ENCODE measurements around the gene TRPT1. TPM values are rescaled to one million over a fixed set of nuclear protein-coding genes. Genes with fewer than 3 reads are reported as not detected.

Gene TRPT1
- total and polyA plus RNA-seq, 3 donors from 2014 or later, result 56.5 to 93.7 (median 65.4) TPM

DNA sequence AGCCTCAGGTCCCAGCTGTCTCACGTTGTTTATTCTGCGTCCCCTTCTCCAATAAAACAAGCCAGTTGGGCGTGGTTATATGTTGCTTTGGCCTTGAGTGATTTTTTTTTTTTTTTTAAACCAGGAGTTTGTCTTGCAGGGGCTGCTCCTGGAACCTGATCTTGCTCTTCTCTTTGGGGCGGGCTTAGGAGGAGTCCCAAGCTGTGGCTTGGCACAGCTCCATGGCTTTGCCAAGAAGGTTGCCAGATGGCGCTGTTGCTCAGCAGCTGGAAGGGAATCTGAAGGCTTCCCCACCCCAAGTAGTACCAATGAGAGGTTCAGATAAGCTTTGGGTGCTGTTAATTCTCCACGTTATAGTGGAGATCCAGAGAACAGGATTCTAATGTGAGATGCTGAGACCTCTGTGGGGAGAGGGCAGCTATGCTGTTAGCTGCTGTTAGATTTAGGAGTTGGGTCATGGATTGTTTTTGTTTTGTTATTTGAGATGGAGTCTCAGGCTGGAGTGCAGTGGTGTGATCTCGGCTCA, 21.5 kb downstream of the TRPT1 start:
- TF ChIP-seq, protein P1, sequence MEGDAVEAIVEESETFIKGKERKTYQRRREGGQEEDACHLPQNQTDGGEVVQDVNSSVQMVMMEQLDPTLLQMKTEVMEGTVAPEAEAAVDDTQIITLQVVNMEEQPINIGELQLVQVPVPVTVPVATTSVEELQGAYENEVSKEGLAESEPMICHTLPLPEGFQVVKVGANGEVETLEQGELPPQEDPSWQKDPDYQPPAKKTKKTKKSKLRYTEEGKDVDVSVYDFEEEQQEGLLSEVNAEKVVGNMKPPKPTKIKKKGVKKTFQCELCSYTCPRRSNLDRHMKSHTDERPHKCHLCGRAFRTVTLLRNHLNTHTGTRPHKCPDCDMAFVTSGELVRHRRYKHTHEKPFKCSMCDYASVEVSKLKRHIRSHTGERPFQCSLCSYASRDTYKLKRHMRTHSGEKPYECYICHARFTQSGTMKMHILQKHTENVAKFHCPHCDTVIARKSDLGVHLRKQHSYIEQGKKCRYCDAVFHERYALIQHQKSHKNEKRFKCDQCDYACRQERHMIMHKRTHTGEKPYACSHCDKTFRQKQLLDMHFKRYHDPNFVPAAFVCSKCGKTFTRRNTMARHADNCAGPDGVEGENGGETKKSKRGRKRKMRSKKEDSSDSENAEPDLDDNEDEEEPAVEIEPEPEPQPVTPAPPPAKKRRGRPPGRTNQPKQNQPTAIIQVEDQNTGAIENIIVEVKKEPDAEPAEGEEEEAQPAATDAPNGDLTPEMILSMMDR (IDR thresholded peaks at IDR 0.05), result peak; percentile 47 to 64 (median 61)
- TF ChIP-seq POLR2A (IDR thresholded peaks at IDR 0.05), result no peak
- Histone ChIP-seq H3K27me3 (no peaks in the 10 kb centered on the region), H3K27ac (peak overlapping the region in 1 of 2 donors; percentile 3), H3K36me3 (ENCODE audit: low read depth, missing control alignments) (no peaks in the 10 kb centered on the region), H3K4me3 (no peak overlapping the region), H3K4me1 (peaks cover 9% of the 10 kb centered on the region), H3K9me3 (no peaks in the 10 kb centered on the region)
- WGBS, 2 donors, result 33 to 39% methylated on average over 6 to 7 of the region's 7 CpGs
- intact Hi-C loops (cut with DNase I; ENCODE audit: low total_unique reads), result loop anchor here (10.0 kb wide), 1 partner anchor 90 kb away; the partner anchor contains the start of gene KCNK4
- peak; percentile 94 for DNase-seq

DNA sequence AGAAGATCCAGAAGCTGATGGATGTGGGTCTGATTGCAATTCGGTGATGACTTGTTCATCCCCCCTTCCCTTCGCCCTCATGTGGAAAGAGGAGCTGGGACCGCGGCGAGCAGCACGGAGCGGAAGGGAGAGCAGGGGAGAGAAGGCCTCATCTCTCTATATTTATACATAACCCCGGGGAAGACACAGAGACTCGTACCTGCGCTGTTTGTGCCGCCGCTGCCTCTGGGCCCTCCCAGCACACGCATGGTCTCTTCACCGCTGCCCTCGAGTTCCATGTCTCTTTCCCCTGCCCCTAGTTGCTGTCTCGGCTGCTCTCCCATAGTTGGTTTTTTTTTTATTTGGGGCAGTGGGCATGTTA, 21.9 kb downstream of the TRPT1 start:
- H3K27me3 ChIP-seq, result no peaks in the 10 kb centered on the region
- no peaks in the 10 kb centered on the region for H3K9me3 ChIP-seq
- peak overlapping the region in 1 of 2 donors; percentile 3 for H3K27ac ChIP-seq
- peaks cover 9% of the 10 kb centered on the region for H3K4me1 ChIP-seq
- intact Hi-C loops (cut with DNase I; ENCODE audit: low total_unique reads), result loop anchor here (10.0 kb wide), 1 partner anchor 91 kb away; the partner anchor contains the start of gene KCNK4
- TF ChIP-seq, protein P1 (IDR thresholded peaks at IDR 0.05), result no peak
- no peak for TF ChIP-seq POLR2A (IDR thresholded peaks at IDR 0.05)
- no peaks in the 10 kb centered on the region for H3K36me3 ChIP-seq (ENCODE audit: low read depth, missing control alignments)
- WGBS, 2 donors, result 66 to 74% methylated on average over 16 of the region's 16 CpGs
- DNase-seq, result no peak
- no peak overlapping the region for H3K4me3 ChIP-seq

DNA sequence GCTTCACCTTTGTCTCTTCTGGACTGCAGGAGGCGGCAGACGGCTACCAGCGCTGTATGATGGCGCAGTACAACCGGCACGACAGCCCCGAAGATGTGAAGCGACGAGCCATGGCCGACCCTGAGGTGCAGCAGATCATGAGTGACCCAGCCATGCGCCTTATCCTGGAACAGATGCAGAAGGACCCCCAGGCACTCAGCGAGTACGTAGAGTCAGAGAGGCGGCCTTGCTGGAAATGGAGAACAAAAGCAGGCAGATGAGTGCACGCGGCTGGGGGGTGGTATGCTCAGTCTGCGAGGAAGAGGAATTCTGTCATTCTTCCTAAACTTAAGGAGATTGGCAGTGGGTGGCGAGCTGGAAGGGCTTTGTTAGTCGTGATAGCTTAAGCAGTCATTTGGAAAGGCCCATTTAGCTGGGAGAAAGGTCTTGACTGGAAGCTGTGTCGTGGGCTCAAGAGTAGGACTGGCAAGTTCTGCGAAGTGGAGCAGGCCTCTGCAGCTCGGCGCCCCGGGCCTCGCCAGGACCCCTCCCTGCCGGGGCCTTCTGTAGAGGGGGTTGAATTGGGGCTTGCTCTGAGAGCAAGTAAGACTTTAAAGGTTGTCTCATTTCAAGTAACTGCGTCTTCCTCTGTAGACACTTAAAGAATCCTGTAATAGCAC, 22.4 kb downstream of the TRPT1 start:
- H3K9me3 ChIP-seq, result no peaks in the 10 kb centered on the region
- TF ChIP-seq, protein P1 (IDR thresholded peaks at IDR 0.05), result no peak
- no peak for TF ChIP-seq POLR2A (IDR thresholded peaks at IDR 0.05)
- peaks cover 9% of the 10 kb centered on the region for H3K4me1 ChIP-seq
- no peak overlapping the region for H3K4me3 ChIP-seq
- intact Hi-C loops (cut with DNase I; ENCODE audit: low total_unique reads), result loop anchor here (10.0 kb wide), 1 partner anchor 91 kb away; the partner anchor contains the start of gene KCNK4
- H3K36me3 ChIP-seq (ENCODE audit: low read depth, missing control alignments), result no peaks in the 10 kb centered on the region
- DNase-seq, result no peak
- no peak overlapping the region for H3K27ac ChIP-seq
- no peaks in the 10 kb centered on the region for H3K27me3 ChIP-seq
- WGBS, 2 donors, result 88% methylated on average over 27 of the region's 27 CpGs

DNA sequence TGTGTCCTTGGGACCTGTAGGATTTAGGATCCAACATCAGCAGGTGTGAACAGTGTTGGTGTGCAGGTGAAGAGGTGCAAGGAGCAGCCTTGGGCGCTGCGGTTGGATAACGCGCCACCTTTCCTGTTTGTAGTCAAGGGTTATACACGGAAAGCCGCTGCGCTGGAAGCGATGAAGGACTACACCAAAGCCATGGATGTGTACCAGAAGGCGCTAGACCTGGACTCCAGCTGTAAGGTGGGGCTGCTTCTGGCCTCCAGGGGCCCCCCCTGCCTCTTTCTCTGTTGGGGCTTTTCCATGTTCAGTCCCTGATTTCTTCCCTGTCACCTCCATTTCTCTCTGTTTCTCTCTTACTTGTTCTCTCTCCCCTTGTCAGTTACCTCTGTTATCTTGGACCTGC, 23.0 kb downstream of the TRPT1 start:
- no peak for TF ChIP-seq POLR2A (IDR thresholded peaks at IDR 0.05)
- TF ChIP-seq, protein P1 (IDR thresholded peaks at IDR 0.05), result no peak
- Histone ChIP-seq H3K36me3 (ENCODE audit: low read depth, missing control alignments) (no peaks in the 10 kb centered on the region), H3K27ac (no peak overlapping the region), H3K9me3 (no peaks in the 10 kb centered on the region), H3K4me1 (peaks cover 4% of the 10 kb centered on the region), H3K4me3 (no peak overlapping the region), H3K27me3 (no peaks in the 10 kb centered on the region)
- intact Hi-C loops (cut with DNase I; ENCODE audit: low total_unique reads), result loop anchor here (10.0 kb wide), 1 partner anchor 92 kb away; the partner anchor contains the start of gene KCNK4
- no peak for DNase-seq
- 93% methylated on average over 9 of the region's 9 CpGs for WGBS, 2 donors

Measured in testis (tissue), 3 donors.